ENCODE data around the gene TRIM14. TPM values are rescaled to one million over a fixed set of nuclear protein-coding genes. Genes with fewer than 3 reads are reported as not detected.

TRIM14 gene
- total RNA-seq, 1 donor from 2014 or later: 37.2 TPM

DNA sequence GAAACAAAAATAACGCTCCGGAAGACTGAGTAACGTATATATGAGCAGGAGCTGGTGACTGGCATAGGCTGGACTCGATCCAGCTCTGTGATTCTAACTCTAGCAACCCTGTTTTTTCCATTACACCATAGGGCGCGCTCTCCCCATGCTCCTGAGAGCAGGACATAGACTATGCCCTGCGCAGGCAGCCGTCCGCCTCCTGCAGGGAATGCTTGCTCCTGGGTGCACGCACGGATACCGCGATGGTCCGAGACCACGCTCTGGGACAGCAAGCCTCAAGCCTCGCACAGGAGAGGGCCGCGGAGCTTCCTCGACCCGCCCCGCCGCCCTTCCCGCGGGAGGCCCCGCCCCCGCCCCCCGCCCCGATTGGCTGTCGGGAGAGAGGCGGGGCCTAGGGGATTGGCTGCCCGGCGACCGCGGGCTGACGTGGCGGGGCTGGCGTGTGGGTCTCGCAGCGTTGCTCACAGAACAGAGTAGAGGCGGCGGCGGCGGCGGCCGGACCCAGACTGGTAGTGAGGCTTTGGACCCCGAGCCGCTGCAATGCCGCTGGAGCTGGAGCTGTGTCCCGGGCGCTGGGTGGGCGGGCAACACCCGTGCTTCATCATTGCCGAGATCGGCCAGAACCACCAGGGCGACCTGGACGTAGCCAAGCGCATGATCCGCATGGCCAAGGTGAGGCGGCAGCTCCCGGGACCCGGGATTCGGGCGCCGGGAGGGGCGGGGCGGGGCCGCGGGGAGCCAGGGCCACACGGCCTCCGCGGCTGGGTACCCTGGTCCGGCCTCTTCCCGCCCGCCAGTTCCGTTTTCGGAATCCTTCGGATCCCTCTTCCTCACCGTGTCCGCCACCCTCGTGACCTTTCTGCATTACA is 62.5 kb downstream of the TRIM14 start, which contains the start of gene NANS:
TSS of gene NANS (plus strand) at position 464 of the 869 bp plus-strand sequence. CDS start at position 541, 77 bp downstream.
- ATAC-seq (peak; percentile 97), DNase-seq (ENCODE audit: low spot score) (peak; percentile 96)

DNA sequence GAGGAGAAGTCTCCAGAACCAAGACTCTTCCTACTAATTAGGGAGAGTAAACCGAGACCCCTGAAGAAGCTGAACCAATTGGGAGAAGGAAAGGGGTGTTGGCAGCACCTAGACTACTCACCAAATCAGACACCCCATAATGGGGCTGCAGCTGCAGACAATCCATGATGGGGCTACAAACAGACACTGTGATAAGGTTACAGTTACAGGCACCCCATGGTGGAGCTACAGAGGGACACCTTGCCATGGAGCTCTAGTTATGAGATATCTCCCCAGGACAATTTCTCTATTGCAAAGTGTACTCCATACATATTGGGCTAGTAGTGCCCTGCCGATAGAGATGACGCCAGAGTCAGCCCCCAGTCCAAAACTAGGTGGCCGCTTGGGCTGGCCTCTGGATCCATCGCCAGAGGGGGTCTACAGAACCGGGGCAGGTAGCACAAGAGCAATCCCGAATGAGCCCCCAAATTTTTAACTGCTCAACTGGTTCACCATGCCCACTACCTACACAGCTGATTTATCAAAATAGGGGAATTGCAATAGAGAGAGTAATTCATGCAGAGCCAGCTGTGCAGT is 64.6 kb downstream of the TRIM14 start:
- ATAC-seq: no peak
- DNase-seq (ENCODE audit: low spot score): no peak

DNA sequence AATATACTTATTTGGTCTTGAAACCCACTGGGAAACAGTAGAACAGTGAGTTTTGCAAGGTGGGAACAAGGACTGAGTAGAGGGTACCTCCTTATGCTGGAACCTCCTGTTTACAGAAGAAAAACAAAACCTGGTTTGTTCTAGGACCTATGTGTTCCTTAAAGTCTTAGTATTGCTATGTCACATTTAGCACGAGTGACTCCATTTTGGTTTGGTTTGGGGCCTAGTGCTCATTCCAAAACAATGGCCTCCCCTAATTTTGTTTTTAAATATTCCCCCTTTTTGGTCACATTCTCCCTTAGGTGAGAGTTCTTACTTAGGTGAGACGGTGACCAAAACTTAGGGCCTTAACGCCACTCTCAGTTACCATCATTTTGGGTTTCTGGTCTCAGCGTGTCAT is 68.7 kb downstream of the TRIM14 start:
- no peak for ATAC-seq

DNA sequence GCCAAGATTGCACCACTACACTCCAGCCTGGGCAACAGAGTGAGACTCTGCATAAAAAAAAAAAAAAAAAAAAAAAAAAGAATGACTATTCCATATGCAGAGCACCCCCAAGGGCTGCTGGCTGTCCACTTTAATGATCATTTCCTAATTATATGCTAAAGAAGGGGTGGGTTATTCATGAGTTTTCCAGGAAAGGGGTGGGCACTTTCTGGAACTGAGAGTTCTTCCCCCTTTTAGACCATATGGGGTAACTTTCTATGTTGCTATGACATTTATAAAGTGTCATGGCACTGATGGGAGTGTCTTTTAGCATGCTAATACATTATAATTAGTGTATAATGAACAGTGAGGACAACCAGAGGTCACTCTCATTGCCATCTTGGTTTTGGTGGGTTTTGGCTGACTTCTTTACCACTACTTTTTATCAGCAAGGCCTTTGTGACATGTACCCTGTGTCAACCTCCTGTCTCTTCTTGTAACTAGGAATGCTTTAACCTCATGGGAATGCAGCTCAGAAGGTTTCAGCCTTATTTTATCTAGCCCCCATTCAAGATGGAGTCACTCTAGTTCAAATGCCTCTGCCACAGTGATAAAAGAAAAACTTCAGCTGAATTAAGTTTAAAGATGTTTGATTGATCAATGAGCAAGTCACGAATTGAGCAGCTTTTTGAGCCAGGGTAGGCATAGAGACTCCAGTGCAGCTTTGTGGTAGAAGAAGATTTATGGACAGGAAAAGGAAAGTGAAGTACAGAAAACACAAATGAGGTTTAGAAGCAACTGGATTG is 69.5 kb downstream of the TRIM14 start:
- ATAC-seq (no peak), DNase-seq (ENCODE audit: low spot score) (no peak)

More for the DNA sequence above, 68.7 kb downstream of the TRIM14 start:
- no peak for DNase-seq (ENCODE audit: low spot score)

DNA sequence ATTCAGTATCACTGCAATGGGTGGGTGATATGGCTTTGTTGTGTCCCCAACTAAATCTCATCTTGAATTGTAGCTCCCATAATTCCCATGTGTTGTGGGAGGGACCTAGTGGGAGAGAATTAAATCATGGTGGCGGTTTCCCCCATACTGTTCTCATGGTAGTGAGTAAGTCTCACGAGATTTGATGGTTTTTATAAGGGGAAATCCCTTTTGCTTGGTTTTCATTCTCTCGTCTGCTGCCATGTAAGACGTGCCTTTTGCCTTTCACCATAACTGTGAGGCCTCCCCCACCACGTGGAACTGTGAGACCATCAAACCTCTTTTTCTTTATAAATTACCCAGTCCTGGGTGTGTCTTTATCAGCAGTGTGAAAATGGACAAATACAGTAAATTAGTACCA is 72.0 kb downstream of the TRIM14 start:
- no peak for ATAC-seq
- DNase-seq (ENCODE audit: low spot score): no peak

DNA sequence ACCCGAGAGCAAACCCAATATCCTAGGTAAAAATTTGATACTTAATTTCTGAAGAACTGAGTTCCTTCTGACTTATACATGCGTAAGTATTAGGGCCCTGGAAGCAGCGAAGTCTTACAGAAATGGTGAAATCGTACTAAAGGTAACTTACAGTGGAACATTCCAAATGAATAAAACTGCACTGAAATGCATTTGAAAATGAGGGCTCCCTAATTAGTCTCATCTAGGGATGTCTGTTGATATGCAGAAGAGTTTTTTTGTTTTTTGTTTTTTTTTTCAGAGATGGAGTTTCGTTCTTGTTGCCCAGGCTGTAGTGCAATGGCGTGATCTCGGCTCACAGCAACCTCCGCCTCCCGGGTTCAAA is 72.9 kb downstream of the TRIM14 start:
- no peak for ATAC-seq
- no peak for DNase-seq (ENCODE audit: low spot score)

DNA sequence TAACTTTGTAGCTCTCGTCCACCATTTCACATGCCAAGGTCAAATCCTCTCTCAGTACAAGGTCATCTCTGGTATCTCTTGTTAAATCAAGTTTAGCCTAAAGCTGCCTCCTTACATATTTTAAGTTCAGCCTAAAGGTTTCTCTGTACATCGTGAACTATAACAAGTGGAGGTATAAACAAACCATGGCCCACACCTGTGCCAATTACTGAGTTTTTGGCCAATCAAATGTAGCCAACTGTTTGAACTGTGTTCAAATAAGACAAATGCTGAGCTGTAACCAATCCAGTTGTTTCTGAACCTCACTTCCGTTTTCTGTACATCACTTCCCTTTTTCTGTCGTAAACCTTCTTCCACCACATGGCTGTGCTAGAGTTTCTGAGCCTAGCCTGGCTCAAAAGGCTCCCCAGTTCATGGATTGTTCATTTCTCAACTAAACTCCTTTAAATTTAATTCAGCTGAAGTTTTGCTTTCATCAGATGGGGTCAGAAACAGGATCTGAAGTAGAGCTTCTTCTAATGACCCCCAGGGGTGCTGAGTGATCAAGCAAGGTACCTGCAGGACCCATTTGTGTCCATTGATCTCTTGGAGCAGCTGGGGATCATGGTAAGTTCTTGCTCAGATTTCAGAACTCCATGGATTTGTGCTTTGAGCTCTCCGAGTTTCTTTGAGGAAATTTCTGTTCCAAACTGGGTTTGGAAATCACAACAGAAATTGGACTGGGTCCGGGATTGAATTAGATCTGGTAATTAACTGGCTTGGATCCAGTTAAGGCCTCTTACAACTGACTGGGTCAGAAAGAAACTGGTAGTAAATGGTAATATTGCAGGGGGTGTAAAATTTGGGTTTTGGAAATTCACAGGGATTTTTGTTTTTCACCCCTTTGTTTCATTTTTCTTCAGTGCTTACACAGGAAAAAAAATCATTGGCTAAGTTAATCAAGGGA is 73.5 kb downstream of the TRIM14 start:
- ATAC-seq (no peak), DNase-seq (ENCODE audit: low spot score) (no peak)

DNA sequence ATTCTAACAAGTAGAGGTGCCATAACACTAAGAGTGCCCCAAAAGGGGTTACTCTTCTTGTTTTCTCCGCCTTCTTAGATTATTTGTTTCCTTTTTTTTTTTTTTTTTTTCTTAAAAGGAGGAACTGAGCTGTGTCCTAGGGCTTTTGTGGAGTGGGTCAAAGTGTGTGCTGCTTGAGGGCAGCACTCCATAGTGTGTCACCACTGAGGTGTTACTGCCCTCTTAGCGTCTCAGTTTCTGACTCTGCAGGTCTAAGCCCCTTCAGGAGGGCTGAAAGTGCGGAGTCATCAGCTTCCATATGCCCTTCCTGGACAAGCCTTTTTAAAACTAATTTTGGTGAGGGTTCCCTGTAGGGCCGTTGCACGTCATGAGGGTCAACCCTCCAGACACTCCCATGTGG is 75.1 kb downstream of the TRIM14 start:
- ATAC-seq (no peak), DNase-seq (ENCODE audit: low spot score) (no peak)

DNA sequence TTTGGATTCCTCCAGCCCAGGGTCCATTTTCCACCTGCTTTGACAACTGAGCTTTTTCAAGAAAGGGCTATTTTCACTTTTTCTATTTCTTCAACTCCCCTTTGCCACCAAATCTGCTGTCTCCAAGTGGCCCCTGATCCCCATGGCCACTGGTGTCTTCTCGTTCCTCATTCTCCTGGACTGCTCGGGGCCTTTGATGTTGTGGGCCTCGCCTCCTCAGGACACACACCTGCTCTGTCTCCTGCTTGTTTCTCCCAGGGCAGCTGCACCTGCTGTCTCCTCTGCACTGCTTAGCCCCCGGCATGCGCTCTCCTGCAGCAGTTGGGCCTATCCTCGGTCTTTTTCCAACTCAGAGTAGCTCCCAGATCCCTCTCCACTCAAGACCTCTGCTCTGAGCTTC is 78.8 kb downstream of the TRIM14 start:
- DNase-seq (ENCODE audit: low spot score): no peak
- ATAC-seq: no peak

DNA sequence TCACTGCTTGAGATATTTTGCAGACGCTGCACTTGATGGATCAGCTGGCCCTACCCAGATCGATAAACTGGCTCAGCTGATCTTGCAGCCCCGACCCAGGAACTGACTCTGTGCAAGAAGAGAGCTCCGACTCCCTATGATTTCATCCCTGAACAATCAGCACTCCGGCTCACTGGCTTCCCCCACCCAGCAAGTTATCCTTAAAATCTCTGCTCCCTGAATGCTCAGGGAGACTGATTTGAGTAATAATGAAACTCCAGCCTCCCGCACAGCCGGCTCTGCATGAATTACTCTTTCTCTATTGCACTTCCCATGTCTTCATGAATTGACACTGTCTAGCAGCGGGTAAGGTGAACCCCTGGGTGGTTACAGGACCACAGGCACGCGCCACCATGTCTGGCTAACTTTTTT is 79.4 kb downstream of the TRIM14 start:
- ATAC-seq (no peak), DNase-seq (ENCODE audit: low spot score) (no peak)

DNA sequence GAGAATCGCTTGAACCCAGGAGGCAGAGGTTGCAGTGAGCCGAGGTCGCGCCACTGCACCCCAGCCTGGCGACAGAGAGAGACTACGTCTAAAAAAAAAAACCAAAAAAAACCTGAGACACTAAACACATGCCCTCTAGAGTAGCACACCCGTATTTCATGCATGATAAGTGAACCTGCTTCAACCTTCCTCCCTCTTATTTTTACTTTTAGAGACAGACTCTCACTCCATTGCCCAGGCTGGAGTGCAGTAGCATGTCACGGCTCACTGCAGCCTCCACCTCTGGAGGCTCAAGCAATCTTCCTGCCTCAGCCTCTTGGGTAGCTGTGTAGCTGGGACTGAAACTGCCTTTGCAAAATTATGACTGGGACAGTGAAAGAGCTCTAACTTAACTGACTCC is 80.1 kb downstream of the TRIM14 start:
- no peak for DNase-seq (ENCODE audit: low spot score)
- ATAC-seq: no peak

DNA sequence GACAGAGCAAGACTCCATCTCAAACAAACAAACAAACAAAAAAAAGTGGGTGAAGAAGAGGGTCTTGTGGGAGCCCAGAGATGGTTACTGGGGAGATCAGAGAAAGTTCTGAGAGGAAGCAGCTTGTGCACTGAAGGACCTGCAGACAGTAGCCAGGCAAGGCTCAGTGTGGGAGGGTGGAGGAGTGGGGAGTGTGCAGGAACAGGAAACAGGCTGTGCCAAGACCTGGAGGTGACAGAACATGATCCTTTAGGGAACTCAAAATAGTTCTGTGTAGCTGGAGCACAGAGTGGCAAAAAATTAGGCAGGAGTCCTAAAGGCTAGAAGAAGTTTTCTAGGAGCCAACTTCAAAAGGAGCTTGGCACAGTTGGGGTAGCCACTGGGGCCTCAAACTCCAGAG is 81.7 kb downstream of the TRIM14 start:
- DNase-seq (ENCODE audit: low spot score): no peak
- ATAC-seq: peak; percentile 57

DNA sequence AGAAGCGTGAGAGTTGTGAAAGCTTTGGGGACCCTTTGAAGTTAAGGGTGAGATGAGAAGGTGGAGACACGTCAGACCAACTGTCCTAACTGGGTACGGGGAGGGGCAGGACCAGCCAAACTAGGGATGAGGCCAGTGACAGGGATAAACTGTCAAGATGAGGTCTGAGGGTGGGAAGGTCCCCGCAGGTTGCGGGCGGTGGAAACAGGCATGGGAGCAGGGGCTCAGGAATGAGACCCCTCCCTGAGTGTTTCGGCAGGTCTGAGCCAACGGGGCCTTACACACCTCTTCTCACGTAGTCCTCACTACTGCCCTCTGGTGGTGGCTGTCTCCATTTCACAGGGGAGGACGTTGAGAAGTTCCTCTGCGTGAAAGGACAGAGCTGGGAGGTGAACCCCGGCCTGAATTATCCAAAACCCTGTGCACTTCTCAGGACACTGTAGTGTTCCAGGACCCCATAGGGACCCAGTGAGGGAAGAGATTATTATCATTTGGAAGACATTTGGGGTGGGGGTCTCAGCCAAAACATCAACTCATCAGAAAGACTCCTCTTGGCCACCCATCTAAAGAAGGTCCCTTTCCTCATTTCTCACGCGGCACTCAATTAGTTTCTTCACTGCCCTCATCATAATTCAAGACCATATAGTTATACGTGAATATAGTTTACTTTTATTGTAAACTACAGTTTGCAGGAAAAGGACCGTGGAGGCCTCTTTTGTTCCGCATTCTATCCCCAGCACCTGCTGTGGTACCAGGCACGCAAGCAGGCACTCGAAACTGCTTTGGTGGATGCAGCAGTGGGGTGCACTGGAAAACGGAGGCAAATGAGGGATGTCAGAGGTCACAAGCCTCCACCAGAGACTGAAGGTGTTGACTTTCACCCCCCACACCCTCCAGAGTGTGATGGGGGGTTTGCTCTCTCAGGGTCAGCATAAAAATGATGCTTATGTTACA is 84.2 kb downstream of the TRIM14 start:
- DNase-seq (ENCODE audit: low spot score) (peak; percentile 82), ATAC-seq (peak; percentile 97)

DNA sequence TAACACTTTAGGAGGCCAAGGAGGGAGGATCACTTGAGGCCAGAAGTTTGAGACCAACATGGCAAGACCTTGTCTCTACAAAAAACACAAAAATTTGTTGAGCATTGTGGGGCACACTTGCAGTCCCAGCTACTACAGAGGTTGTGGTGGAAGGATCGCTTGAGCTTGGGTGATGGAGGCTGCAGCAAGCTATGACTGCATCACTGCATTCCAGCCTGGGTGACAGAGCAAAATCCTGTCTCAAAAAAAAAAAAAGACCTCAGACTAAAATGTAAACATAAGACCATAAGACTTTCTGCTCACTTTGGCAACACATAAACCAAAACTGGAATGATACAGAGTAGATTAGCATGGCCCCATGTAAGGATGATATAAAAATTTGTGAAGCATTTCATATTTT is 87.1 kb downstream of the TRIM14 start:
- DNase-seq (ENCODE audit: low spot score): no peak

DNA sequence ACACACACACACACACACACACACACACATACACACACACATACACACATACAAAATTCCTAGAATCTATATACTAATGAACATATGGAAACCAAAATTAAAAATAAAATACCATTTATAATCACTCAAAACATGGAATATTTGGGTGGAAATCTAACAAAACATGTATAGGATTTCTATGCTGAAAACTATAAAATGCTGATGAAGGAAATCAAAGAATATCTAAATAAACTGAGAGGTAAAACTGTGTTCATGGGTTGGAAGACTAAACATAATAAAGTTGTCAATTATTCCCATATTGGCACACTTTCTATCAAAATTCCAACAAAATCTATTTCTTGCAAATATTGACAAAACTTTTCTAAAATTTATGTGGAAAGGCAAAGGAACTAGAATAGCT is 87.9 kb downstream of the TRIM14 start:
- no peak for DNase-seq (ENCODE audit: low spot score)
- ATAC-seq: no peak

More for the DNA sequence above, 87.1 kb downstream of the TRIM14 start:
- ATAC-seq: no peak

DNA sequence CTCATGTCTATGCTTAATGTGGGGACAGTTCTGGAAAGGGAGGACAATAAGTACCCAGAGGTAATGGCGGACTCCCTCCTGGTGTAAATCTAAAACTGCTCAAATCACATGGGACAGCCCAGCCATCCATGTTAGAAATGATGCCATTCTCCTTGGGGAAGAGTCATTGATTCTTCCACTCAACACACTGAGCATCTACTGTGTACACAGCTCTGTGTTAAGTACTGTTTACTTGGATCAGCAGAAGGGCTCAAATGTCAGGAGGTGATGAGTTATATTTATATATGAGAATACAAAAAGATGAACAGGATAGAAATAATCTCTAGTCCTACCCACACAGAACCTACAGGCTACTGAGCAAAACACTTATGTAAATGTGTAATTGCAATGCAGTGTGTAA is 94.3 kb downstream of the TRIM14 start:
- ATAC-seq (no peak), DNase-seq (ENCODE audit: low spot score) (no peak)

DNA sequence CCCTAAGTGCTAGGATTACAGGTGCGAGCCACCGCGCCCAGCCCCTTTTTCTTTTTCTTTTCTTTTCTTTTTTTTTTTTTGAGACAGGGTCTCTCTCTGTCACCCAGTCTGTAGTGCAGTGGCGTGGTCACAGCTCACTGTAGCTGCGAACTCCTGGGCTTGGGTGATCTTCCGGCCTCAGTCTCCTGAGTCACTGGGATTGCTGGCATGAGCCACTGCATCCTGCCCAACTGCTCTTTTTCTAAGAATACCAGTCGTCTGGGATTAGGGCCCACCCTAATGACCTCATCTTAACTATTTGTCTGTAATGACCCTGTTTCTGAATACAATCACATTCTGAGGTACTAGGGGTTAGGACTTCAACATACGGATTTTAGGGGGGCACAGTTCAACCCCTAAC is 96.6 kb downstream of the TRIM14 start:
- no peak for DNase-seq (ENCODE audit: low spot score)
- no peak for ATAC-seq

DNA sequence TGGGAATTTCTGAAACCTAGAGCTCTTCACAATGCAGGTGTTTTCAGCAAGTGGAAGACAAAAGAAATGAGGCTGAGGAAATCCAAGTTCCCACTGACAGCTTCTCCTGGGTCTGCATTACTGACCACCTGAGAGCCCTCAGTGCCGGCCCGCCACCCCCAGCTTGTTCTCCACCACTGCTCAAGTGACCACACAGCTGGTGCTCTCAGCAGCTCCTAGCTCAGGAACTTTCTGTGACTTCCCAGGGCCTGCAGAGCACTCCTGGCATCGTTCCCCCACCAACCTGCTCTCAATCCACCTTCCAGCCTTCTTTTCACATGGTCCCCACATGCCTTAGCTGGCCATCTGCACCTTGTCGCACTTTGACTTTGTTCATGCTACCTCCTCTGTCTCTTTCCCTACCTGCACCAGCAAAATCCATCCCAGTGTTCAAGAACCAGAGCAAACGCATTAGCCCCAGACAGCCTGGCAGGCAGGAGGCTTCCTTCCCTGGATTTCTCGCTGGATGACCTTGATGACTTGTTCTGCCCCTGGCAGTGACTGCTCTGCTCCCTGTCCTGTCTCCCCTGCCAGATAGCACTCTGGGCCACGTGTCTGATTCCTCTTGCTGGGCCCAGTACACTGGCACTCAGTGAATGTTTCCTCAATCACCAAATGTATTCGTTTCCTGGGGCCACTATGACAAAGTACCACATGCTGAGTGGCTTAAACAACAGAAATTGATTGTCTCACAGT is 97.5 kb downstream of the TRIM14 start:
- DNase-seq (ENCODE audit: low spot score): peak; percentile 64
- ATAC-seq: peak; percentile 94

All from left lobe of liver (tissue), 2 donors.